Caco-2 (cell line): ENCODE results near the gene EGFR. TPM values are rescaled to one million over a fixed set of nuclear protein-coding genes. Genes with fewer than 3 reads are reported as not detected.

Experiments used
- BruUV-seq: library from RNA; stranded (reverse); fragments of 400-500 nt; replicated peaks from 2 replicates; lab custom pipeline; 2021; lab: Mats Ljungman, UMichigan
- CTCF ChIA-PET: fragments of 300-600 bp; sonication (Branson Sonifier 250); formaldehyde crosslinking; loops from one replicate; lab custom pipeline; 2022; ENCODE audit warnings: antibody characterized with exemption; lab: Charles Lee
- POLR2A ChIA-PET: fragments of 300-600 bp; sonication (Branson Sonifier 250); formaldehyde crosslinking; loops from one replicate; lab custom pipeline; 2022; ENCODE audit warnings: antibody characterized with exemption; lab: Charles Lee
- DNase-seq, 2 experiments: peaks; one replicate each; pipeline versions ENCODE4 v3.0.0 to v3.0.0-alpha.2; 2020 to 2022
- H3K27me3 ChIP-seq: replicated peaks from 2 replicates; pipeline ENCODE4 v1.6.0; 2011; ENCODE audit warnings: low read length; ENCODE audit not compliant: control insufficient read depth, insufficient read depth
- H3K36me3 ChIP-seq: 2 replicates; pipeline ENCODE4 v1.5.1; 2011; ENCODE audit warnings: low read length; ENCODE audit not compliant: control insufficient read depth, insufficient read depth
- H3K4me1 ChIP-seq: fragments of 250-450 bp; sonication (Bioruptor Pico); 2 replicates; pipeline ENCODE4 v1.5.1; 2020; ENCODE audit warnings: mild to moderate bottlenecking
- H3K4me3 ChIP-seq: 2 replicates; pipeline ENCODE4 v1.5.1; 2011; ENCODE audit warnings: low read depth, mild to moderate bottlenecking, control low read depth, low read length
- H3K9me3 ChIP-seq: fragments of 250-450 bp; sonication (Bioruptor Pico); 2 replicates; pipeline ENCODE4 v1.5.1; 2020; ENCODE audit warnings: mild to moderate bottlenecking, moderate library complexity
- H3K27ac Mint-ChIP-seq: one replicate; pipeline ENCODE4 v1.8.0; 2022; ENCODE audit warnings: mixed read lengths; ENCODE audit not compliant: unreplicated experiment
- H3K27me3 Mint-ChIP-seq: one replicate; pipeline ENCODE4 v1.8.0; 2022; ENCODE audit warnings: mixed read lengths; ENCODE audit not compliant: insufficient read depth, unreplicated experiment
- H3K36me3 Mint-ChIP-seq: one replicate; pipeline ENCODE4 v1.8.0; 2022; ENCODE audit warnings: mild to moderate bottlenecking, mixed read lengths; ENCODE audit not compliant: insufficient read depth, unreplicated experiment
- H3K4me1 Mint-ChIP-seq: one replicate; pipeline ENCODE4 v1.8.0; 2022; ENCODE audit warnings: low read depth, mixed read lengths; ENCODE audit not compliant: unreplicated experiment
- H3K4me3 Mint-ChIP-seq: one replicate; pipeline ENCODE4 v1.8.0; 2022; ENCODE audit warnings: mild to moderate bottlenecking, moderate library complexity, mixed read lengths; ENCODE audit not compliant: unreplicated experiment
- H3K9me3 Mint-ChIP-seq: one replicate; pipeline ENCODE4 v1.8.0; 2022; ENCODE audit warnings: mixed read lengths; ENCODE audit not compliant: unreplicated experiment
- CTCF ChIP-seq, 2 experiments: fragments of 200-600 bp in 1 of 2; IDR thresholded peaks; 1 replicate in 1 of 2; 2 replicates in 1 of 2; pipeline versions ENCODE4 v1.5.1 to v1.8.0; 2011 to 2022; ENCODE audit warnings: antibody characterized with exemption in 1 of 2, control low read depth in 1 of 2, inconsistent platforms in 1 of 2, low read depth in 1 of 2, low read length in 1 of 2, mild to moderate bottlenecking in 1 of 2, moderate library complexity in 1 of 2; ENCODE audit not compliant: insufficient read depth in 1 of 2, severe bottlenecking in 1 of 2, unreplicated experiment in 1 of 2
- intact Hi-C: fragments of 100-400 bp; cut with micrococcal nuclease; formaldehyde crosslinking; loops from one replicate; pipeline ENCODE4 v1.10.0; 2022; ENCODE audit not compliant: unreplicated experiment
- total RNA-seq: library from RNA; stranded (reverse); gene quantifications from 2 replicates; pipeline ENCODE4 v1.2.3, GENCODE V29; 2022

EGFR gene
- total RNA-seq, 1 experiment from 2014 or later, result 60.1 TPM

GRCh38 chr7:55005241-55005851 lies 13.5 kb upstream of the EGFR start:
- no TSS peak for BruUV-seq
- intact Hi-C loops, result no loop called here
- Mint-ChIP-seq H3K4me3 (no peak overlapping the region), H3K9me3 (no peaks in the 10 kb centered on the region), H3K4me1 (no peaks in the 10 kb centered on the region), H3K27me3 (peaks cover 3% of the 10 kb centered on the region), H3K27ac (no peak overlapping the region), H3K36me3 (no peaks in the 10 kb centered on the region)
- DNase-seq, result no peak
- TF ChIP-seq CTCF (IDR thresholded peaks at IDR 0.05; ENCODE audit: insufficient read depth in 1 of 2, low read depth in 1 of 2, low read length in 1 of 2, severe bottlenecking in 1 of 2, unreplicated experiment in 1 of 2), result no peak
- no peaks in the 10 kb centered on the region for H3K27me3 ChIP-seq
- ChIA-PET POLR2A (no interaction called here), CTCF (no interaction called here)
- H3K9me3 ChIP-seq, result no peaks in the 10 kb centered on the region
- H3K4me3 ChIP-seq, result no peak overlapping the region
- H3K4me1 ChIP-seq, result no peaks in the 10 kb centered on the region
- no peaks in the 10 kb centered on the region for H3K36me3 ChIP-seq

GRCh38 chr7:55006499-55006898 lies 12.3 kb upstream of the EGFR start:
- Mint-ChIP-seq H3K27me3 (no peaks in the 10 kb centered on the region), H3K9me3 (no peaks in the 10 kb centered on the region), H3K4me3 (no peak overlapping the region), H3K36me3 (no peaks in the 10 kb centered on the region), H3K27ac (no peak overlapping the region), H3K4me1 (no peaks in the 10 kb centered on the region)
- TF ChIP-seq CTCF (IDR thresholded peaks at IDR 0.05; ENCODE audit: insufficient read depth in 1 of 2, low read depth in 1 of 2, low read length in 1 of 2, severe bottlenecking in 1 of 2, unreplicated experiment in 1 of 2), result no peak
- no peaks in the 10 kb centered on the region for H3K4me1 ChIP-seq
- no peaks in the 10 kb centered on the region for H3K9me3 ChIP-seq
- POLR2A ChIA-PET, result no interaction called here
- no peak overlapping the region for H3K4me3 ChIP-seq
- DNase-seq, result no peak
- H3K27me3 ChIP-seq, result no peaks in the 10 kb centered on the region
- H3K36me3 ChIP-seq, result no peaks in the 10 kb centered on the region
- intact Hi-C loops, result no loop called here
- no TSS peak for BruUV-seq
- CTCF ChIA-PET, result no interaction called here

- Mint-ChIP-seq H3K9me3 (no peaks in the 10 kb centered on the region), H3K4me1 (no peaks in the 10 kb centered on the region), H3K27me3 (no peaks in the 10 kb centered on the region), H3K36me3 (no peaks in the 10 kb centered on the region), H3K4me3 (no peak overlapping the region), H3K27ac (no peak overlapping the region)
- H3K4me3 ChIP-seq, result no peak overlapping the region
- peaks cover 7% of the 10 kb centered on the region; the same call in 1 of the 2 replicates for H3K4me1 ChIP-seq
- CTCF ChIA-PET, result no interaction called here
- H3K27me3 ChIP-seq, result no peaks in the 10 kb centered on the region
- no peaks in the 10 kb centered on the region for H3K36me3 ChIP-seq
- no peak for DNase-seq
- no peak for TF ChIP-seq CTCF (IDR thresholded peaks at IDR 0.05; ENCODE audit: insufficient read depth in 1 of 2, low read depth in 1 of 2, low read length in 1 of 2, severe bottlenecking in 1 of 2, unreplicated experiment in 1 of 2)
- intact Hi-C loops, result no loop called here
- H3K9me3 ChIP-seq, result no peaks in the 10 kb centered on the region
- POLR2A ChIA-PET, result no interaction called here
- BruUV-seq, result no TSS peak
Observed at GRCh38 chr7:55013851-55014250, 5.0 kb upstream of the EGFR start.
